GM23248 (cell line): Measurements from ENCODE around the gene DRD4.

Experiments used
- EZH2 ChIP-seq: fragments of 200-600 bp; sonication (generic); IDR thresholded peaks from 2 replicates; pipeline ENCODE4 v1.6.1; 2018; ENCODE audit warnings: antibody characterized with exemption, mild to moderate bottlenecking; ENCODE audit not compliant: insufficient read depth, poor library complexity, severe bottlenecking
- EZH2phosphoT487 ChIP-seq: fragments of 200-600 bp; sonication (generic); IDR thresholded peaks from 2 replicates; pipeline ENCODE4 v1.6.1; 2018; ENCODE audit warnings: antibody characterized with exemption, moderate library complexity, mild to moderate bottlenecking, low read depth; ENCODE audit not compliant: insufficient read depth

DNA sequence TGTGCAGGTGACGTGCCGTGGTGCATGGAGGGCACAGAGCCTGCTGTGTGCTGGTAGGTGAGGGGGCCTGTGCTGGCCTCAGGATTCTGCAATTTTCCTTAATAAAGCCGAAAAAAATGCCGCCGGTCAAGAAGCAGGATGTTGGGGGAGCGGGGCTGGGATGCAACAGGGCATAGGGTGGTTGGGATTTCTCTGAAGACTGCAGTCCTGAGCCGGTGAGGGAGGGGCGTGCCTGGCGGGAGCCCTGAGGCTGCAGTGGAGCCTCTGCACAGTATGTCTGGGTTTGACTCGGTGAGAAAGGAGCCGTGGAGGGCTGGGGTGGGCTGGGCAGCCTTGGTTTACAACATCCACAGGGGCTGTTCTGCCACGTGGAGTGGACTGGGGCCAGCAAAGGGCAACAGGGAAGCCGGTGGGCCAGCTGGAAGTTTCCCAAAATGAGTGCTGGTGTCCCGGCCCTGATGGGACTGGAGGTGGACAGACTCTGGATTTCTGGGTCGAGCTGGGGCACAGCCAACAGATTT, 13.7 kb upstream of the DRD4 start:
- TF ChIP-seq EZH2phosphoT487: no peak
- TF ChIP-seq EZH2: no peak
